K562 (cell line): ENCODE measurements around the gene TIMM50. TPM values are rescaled to one million over a fixed set of nuclear protein-coding genes. Genes with fewer than 3 reads are reported as not detected.
"Not testable (repeated sequence)": the region's sequence is repeated elsewhere in the genome, so short reads cannot be mapped to it uniquely, and the experiment has no call there.

Experiments used
- GTF2A2 ChIP-seq: IDR thresholded peaks from 2 replicates; pipeline ENCODE4 v1.6.1; 2016; ENCODE audit warnings: mild to moderate bottlenecking, missing genetic modification characterization, missing compliant biosample characterization
- NR2C1 ChIP-seq, 2 experiments: fragments of 450-650 bp; IDR thresholded peaks; 2 replicates each; pipeline ENCODE4 v1.6.1; 2017; ENCODE audit warnings: mild to moderate bottlenecking in 2 of 2, antibody characterized with exemption in 1 of 2, inconsistent platforms in 1 of 2, missing compliant biosample characterization in 1 of 2, missing genetic modification characterization in 1 of 2
- SMAD4 ChIP-seq: fragments of 250-450 bp; sonication (Bioruptor Pico); conservative IDR thresholded peaks from 2 replicates; pipeline ENCODE4 v1.8.0; 2021; ENCODE audit warnings: inconsistent platforms, mild to moderate bottlenecking, moderate library complexity
- TCF3 ChIP-seq: sonication (generic); formaldehyde crosslinking; IDR thresholded peaks from 2 replicates; pipeline ENCODE4 v1.4.0; 2020; ENCODE audit warnings: mild to moderate bottlenecking, missing genetic modification reagents
- ZBTB34 ChIP-seq: fragments of 250-450 bp; sonication (Bioruptor Pico); IDR thresholded peaks from 2 replicates; pipeline ENCODE4 v1.8.0; 2021; ENCODE audit warnings: mild to moderate bottlenecking, moderate library complexity
- ZNF311 ChIP-seq: fragments of 250-450 bp; sonication (Bioruptor Pico); IDR thresholded peaks from 2 replicates; pipeline ENCODE4 v1.4.0; 2020; ENCODE audit warnings: mild to moderate bottlenecking, moderate library complexity
- ZNF583 ChIP-seq: fragments of 250-450 bp; sonication (Bioruptor Pico); IDR thresholded peaks from 2 replicates; pipeline ENCODE4 v1.4.0; 2020
- ZNF592 ChIP-seq: fragments of 450-650 bp; IDR thresholded peaks from 2 replicates; pipeline ENCODE4 v1.6.1; 2017; ENCODE audit warnings: antibody characterized with exemption, mild to moderate bottlenecking
- polyA plus RNA-seq, 8 experiments: library from polyadenylated mRNA; depleted of rRNA in 4 of 8; stranded (reverse) in 5 of 8; unstranded in 3 of 8; fragments of >200 nt; fragmentation: Nextera tagmentation in 2 of 8; fragmentation: Illumina TruSeq in 1 of 8; extraction: Ambion mirVana in 2 of 8; extraction: Trizol in 1 of 8; gene quantifications; 2 replicates each; pipeline versions ENCODE4 v1.2.1 to v1.2.3, GENCODE V29; 2011 to 2014; ENCODE audit warnings: inconsistent platforms in 1 of 8, missing spikeins in 1 of 8
- total RNA-seq, 7 experiments: library from RNA; depleted of rRNA in 6 of 7; stranded (reverse); fragments of >200 nt in 6 of 7; fragmentation: Illumina TruSeq in 2 of 7; extraction: Trizol in 2 of 7; gene quantifications; 2 replicates each; pipeline versions ENCODE4 v1.2.1 to v1.2.3, GENCODE V29; 2011 to 2021; ENCODE audit warnings: low replicate concordance in 1 of 7
- TF ChIP-seq, protein P1 (sequence below): sonication (generic); formaldehyde crosslinking; IDR thresholded peaks from 2 replicates; pipeline ENCODE4 v1.9.0; 2022; ENCODE audit warnings: mild to moderate bottlenecking, missing genetic modification reagents
- TF ChIP-seq, protein P2 (sequence below), 2 experiments: IDR thresholded peaks in 1 of 2; conservative IDR thresholded peaks in 1 of 2; 2 replicates each; pipeline ENCODE4 v1.6.1; 2016; ENCODE audit warnings: low read depth in 2 of 2, mild to moderate bottlenecking in 1 of 2, missing compliant biosample characterization in 1 of 2, missing genetic modification characterization in 1 of 2, moderate library complexity in 1 of 2
- TF ChIP-seq, protein P3 (sequence below): fragments of 450-650 bp; formaldehyde crosslinking; IDR thresholded peaks from 2 replicates; pipeline ENCODE4 v1.4.0; 2020; ENCODE audit warnings: mild to moderate bottlenecking, moderate library complexity
- TF ChIP-seq, protein P4 (sequence below), 2 experiments: fragments of 250-450 bp in 1 of 2; fragments of 450-650 bp in 1 of 2; sonication (Bioruptor Pico) in 1 of 2; IDR thresholded peaks; 2 replicates each; pipeline versions ENCODE4 v1.6.1 to v1.8.0; 2016 to 2021; ENCODE audit warnings: mild to moderate bottlenecking in 2 of 2, moderate library complexity in 2 of 2, missing compliant biosample characterization in 1 of 2, missing genetic modification characterization in 1 of 2

TIMM50 gene
- total and polyA plus RNA-seq, 9 of the 15 experiments (the other 6 are each of a cell fraction or from before 2014, with no cell fraction given) = 28.3 to 221 (median 170) TPM

- TF ChIP-seq, protein P1, sequence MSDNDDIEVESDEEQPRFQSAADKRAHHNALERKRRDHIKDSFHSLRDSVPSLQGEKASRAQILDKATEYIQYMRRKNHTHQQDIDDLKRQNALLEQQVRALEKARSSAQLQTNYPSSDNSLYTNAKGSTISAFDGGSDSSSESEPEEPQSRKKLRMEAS = peak; percentile 79
- TF ChIP-seq SMAD4 (CRISPR knock-in tag) (peak; percentile 78), ZNF583 (CRISPR knock-in tag) (peak; percentile 40; the same call in 1 of the 2 replicates), NR2C1 (tag; IDR thresholded peaks at IDR 0.05) (peak; percentile 75), ZNF592 (peak; percentile 98), ZBTB34 (CRISPR knock-in tag) (peak; percentile 35; the same call in 1 of the 2 replicates), ZNF311 (peak; percentile 89), GTF2A2 (tag) (0 out of 2 replicates have a peak, but pooled peaks have one; percentile 34), TCF3 (CRISPR knock-in tag) (peak; percentile 39)
- TF ChIP-seq, protein P2, sequence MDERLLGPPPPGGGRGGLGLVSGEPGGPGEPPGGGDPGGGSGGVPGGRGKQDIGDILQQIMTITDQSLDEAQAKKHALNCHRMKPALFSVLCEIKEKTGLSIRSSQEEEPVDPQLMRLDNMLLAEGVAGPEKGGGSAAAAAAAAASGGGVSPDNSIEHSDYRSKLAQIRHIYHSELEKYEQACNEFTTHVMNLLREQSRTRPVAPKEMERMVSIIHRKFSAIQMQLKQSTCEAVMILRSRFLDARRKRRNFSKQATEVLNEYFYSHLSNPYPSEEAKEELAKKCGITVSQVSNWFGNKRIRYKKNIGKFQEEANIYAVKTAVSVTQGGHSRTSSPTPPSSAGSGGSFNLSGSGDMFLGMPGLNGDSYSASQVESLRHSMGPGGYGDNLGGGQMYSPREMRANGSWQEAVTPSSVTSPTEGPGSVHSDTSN (CRISPR knock-in tag; IDR thresholded peaks at IDR 0.05; ENCODE audit: low read depth) = not testable (repeated sequence)
- TF ChIP-seq, protein P2 (tag; conservative IDR thresholded peaks at IDR 0.05; ENCODE audit: low read depth) = peak; percentile 28; the same call in 1 of the 2 replicates
- TF ChIP-seq NR2C1 (IDR thresholded peaks at IDR 0.05) = not testable (repeated sequence)
- TF ChIP-seq, protein P3, sequence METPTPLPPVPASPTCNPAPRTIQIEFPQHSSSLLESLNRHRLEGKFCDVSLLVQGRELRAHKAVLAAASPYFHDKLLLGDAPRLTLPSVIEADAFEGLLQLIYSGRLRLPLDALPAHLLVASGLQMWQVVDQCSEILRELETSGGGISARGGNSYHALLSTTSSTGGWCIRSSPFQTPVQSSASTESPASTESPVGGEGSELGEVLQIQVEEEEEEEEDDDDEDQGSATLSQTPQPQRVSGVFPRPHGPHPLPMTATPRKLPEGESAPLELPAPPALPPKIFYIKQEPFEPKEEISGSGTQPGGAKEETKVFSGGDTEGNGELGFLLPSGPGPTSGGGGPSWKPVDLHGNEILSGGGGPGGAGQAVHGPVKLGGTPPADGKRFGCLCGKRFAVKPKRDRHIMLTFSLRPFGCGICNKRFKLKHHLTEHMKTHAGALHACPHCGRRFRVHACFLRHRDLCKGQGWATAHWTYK (CRISPR knock-in tag) = 0 out of 2 replicates have a peak, but pooled peaks have one; percentile 51
- TF ChIP-seq, protein P4, sequence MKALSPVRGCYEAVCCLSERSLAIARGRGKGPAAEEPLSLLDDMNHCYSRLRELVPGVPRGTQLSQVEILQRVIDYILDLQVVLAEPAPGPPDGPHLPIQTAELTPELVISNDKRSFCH (CRISPR knock-in tag; IDR thresholded peaks at IDR 0.05) = not testable (repeated sequence)
- TF ChIP-seq, protein P4 (tag; IDR thresholded peaks at IDR 0.05) = peak; percentile 95
These were observed 1.3 kb upstream of the TIMM50 start (continued) for GRCh38 chr19:39479319-39479801.
